GM21515 (cell line): ENCODE measurements around the gene NFIC.
A peak's percentile ranks its signal among the peaks of the same experiment; 100 is the strongest.
"Not testable (repeated sequence)": the region's sequence is repeated elsewhere in the genome, so short reads cannot be mapped to it uniquely, and the experiment has no call there.

Experiments
- ATAC-seq: cut with Tn5 transposase; IDR thresholded peaks from one replicate; pipeline ENCODE4 v1.9.1; 2021; ENCODE audit not compliant: unreplicated experiment

NFIC gene

GRCh38 chr19:3415695-3416094 is 49.3 kb downstream of the NFIC start:
- no peak for ATAC-seq

- no peak for ATAC-seq
These were observed 53.9 kb downstream of the NFIC start for GRCh38 chr19:3420244-3420755.

GRCh38 chr19:3420909-3421619 is 54.7 kb downstream of the NFIC start:
- ATAC-seq, result no peak

GRCh38 chr19:3421656-3422055 is 55.3 kb downstream of the NFIC start:
- ATAC-seq, result not testable (repeated sequence)

GRCh38 chr19:3423183-3423829 is 56.9 kb downstream of the NFIC start:
- no peak for ATAC-seq

- no peak for ATAC-seq
These were observed 60.0 kb downstream of the NFIC start for GRCh38 chr19:3426433-3426832.

GRCh38 chr19:3430366-3430680 is 63.9 kb downstream of the NFIC start:
- not testable (repeated sequence) for ATAC-seq

- no peak for ATAC-seq
These were observed 65.5 kb downstream of the NFIC start for GRCh38 chr19:3431760-3432397.

- ATAC-seq, result no peak
These were observed 66.9 kb downstream of the NFIC start for GRCh38 chr19:3433313-3433712.

GRCh38 chr19:3433805-3434540 is 67.6 kb downstream of the NFIC start:
- no peak for ATAC-seq

- ATAC-seq, result peak; percentile 83
These were observed 68.5 kb downstream of the NFIC start for GRCh38 chr19:3434630-3435553.

GRCh38 chr19:3440082-3440481 is 73.7 kb downstream of the NFIC start:
- no peak for ATAC-seq

- no peak for ATAC-seq
These were observed 75.0 kb downstream of the NFIC start for GRCh38 chr19:3441089-3441985.

- ATAC-seq, result no peak
These were observed 75.6 kb downstream of the NFIC start for GRCh38 chr19:3441986-3442329.

GRCh38 chr19:3442487-3443071 is 76.2 kb downstream of the NFIC start:
- no peak for ATAC-seq

GRCh38 chr19:3443840-3444694 is 77.7 kb downstream of the NFIC start:
- ATAC-seq, result no peak

- no peak for ATAC-seq
These were observed 78.4 kb downstream of the NFIC start for GRCh38 chr19:3444695-3445234.

- ATAC-seq, result not testable (repeated sequence)
These were observed 80.3 kb downstream of the NFIC start for GRCh38 chr19:3446657-3447056.
